HepG2 (cell line): Measurements from ENCODE around the gene MYL6B. TPM values are rescaled to one million over a fixed set of nuclear protein-coding genes. Genes with fewer than 3 reads are reported as not detected.
A peak's percentile ranks its signal among the peaks of the same experiment; 100 is the strongest.

Experiments
- ARID3A ChIP-seq: IDR thresholded peaks from 2 replicates; pipeline ENCODE4 v1.6.1; 2012; ENCODE audit warnings: low read depth, low read length, improper control_type of control experiment
- ATF6 ChIP-seq: sonication (generic); formaldehyde crosslinking; conservative IDR thresholded peaks from 2 replicates; pipeline ENCODE4 v1.4.0; 2020; ENCODE audit warnings: missing genetic modification reagents
- CHD4 ChIP-seq: fragments of 200-600 bp; sonication (generic); IDR thresholded peaks from 2 replicates; pipeline ENCODE4 v1.7.0; 2017; ENCODE audit warnings: mild to moderate bottlenecking, low read length, borderline replicate concordance
- CREB1 ChIP-seq, 2 experiments: fragments of 450-650 bp in 1 of 2; IDR thresholded peaks; 2 replicates each; pipeline ENCODE4 v1.6.1; 2016 to 2017; ENCODE audit warnings: control low read depth in 1 of 2, mild to moderate bottlenecking in 1 of 2, missing compliant biosample characterization in 1 of 2, missing genetic modification characterization in 1 of 2
- DMAP1 ChIP-seq: IDR thresholded peaks from 2 replicates; pipeline ENCODE4 v1.6.1; 2016
- EZH2 ChIP-seq: conservative IDR thresholded peaks from 2 replicates; pipeline ENCODE4 v1.6.1; 2012; ENCODE audit warnings: mild to moderate bottlenecking, low read depth, low read length, moderate library complexity
- KAT7 ChIP-seq: IDR thresholded peaks from 2 replicates; pipeline ENCODE4 v1.6.1; 2018; ENCODE audit warnings: borderline replicate concordance, missing compliant biosample characterization
- MIXL1 ChIP-seq: IDR thresholded peaks from 2 replicates; pipeline ENCODE4 v1.6.1; 2016
- POLR2AphosphoS5 ChIP-seq: IDR thresholded peaks from 2 replicates; pipeline ENCODE4 v1.6.1; 2012; ENCODE audit warnings: low read depth, low read length
- RBM22 ChIP-seq: fragments of 200-400 bp; formaldehyde crosslinking; optimal IDR thresholded peaks from 2 replicates; pipeline ENCODE3; 2017; ENCODE audit warnings: mild to moderate bottlenecking, low read length, moderate library complexity
- RFX3 ChIP-seq: IDR thresholded peaks from 2 replicates; pipeline ENCODE4 v1.6.1; 2016; ENCODE audit warnings: missing biosample characterization, missing genetic modification reagents
- SIN3B ChIP-seq: fragments of 150-350 bp; IDR thresholded peaks from 2 replicates; pipeline ENCODE4 v1.6.1; 2014; ENCODE audit warnings: low read length
- SIX4 ChIP-seq: sonication (generic); formaldehyde crosslinking; IDR thresholded peaks from 2 replicates; pipeline ENCODE4 v1.4.0; 2020; ENCODE audit warnings: missing genetic modification reagents
- SOX5 ChIP-seq: IDR thresholded peaks from 2 replicates; pipeline ENCODE4 v1.6.1; 2016; ENCODE audit warnings: borderline replicate concordance
- SP4 ChIP-seq: sonication (generic); formaldehyde crosslinking; IDR thresholded peaks from 2 replicates; pipeline ENCODE4 v1.8.1; 2023; ENCODE audit warnings: mild to moderate bottlenecking, missing genetic modification reagents
- TCF12 ChIP-seq, 2 experiments: fragments of 450-650 bp in 1 of 2; sonication (generic) in 1 of 2; formaldehyde crosslinking in 1 of 2; IDR thresholded peaks; 2 replicates each; pipeline versions ENCODE4 v1.6.1 to v1.8.0; 2017 to 2022; ENCODE audit warnings: antibody characterized with exemption in 1 of 2, mild to moderate bottlenecking in 1 of 2, missing genetic modification reagents in 1 of 2, moderate library complexity in 1 of 2
- TEAD2 ChIP-seq: sonication (generic); formaldehyde crosslinking; IDR thresholded peaks from 2 replicates; pipeline ENCODE4 v1.9.0; 2021; ENCODE audit warnings: missing genetic modification reagents
- THYN1 ChIP-seq: sonication (generic); formaldehyde crosslinking; IDR thresholded peaks from 2 replicates; pipeline ENCODE4 v1.8.1; 2023; ENCODE audit warnings: low read depth, mild to moderate bottlenecking, moderate library complexity, missing genetic modification reagents, borderline replicate concordance
- TSC22D2 ChIP-seq: sonication (generic); formaldehyde crosslinking; IDR thresholded peaks from 2 replicates; pipeline ENCODE4 v1.5.1; 2020; ENCODE audit warnings: missing genetic modification reagents, mild to moderate bottlenecking, borderline replicate concordance
- ZNF121 ChIP-seq: sonication (generic); formaldehyde crosslinking; IDR thresholded peaks from 2 replicates; pipeline ENCODE4 v1.5.0; 2020; ENCODE audit warnings: mild to moderate bottlenecking, missing genetic modification reagents
- ZNF234 ChIP-seq: sonication (generic); formaldehyde crosslinking; conservative IDR thresholded peaks from 2 replicates; pipeline ENCODE4 v1.5.1; 2020; ENCODE audit warnings: mild to moderate bottlenecking, missing genetic modification reagents
- ZNF275 ChIP-seq: sonication (generic); formaldehyde crosslinking; IDR thresholded peaks from 2 replicates; pipeline ENCODE4 v1.8.0; 2022; ENCODE audit warnings: missing genetic modification reagents, mild to moderate bottlenecking, inconsistent platforms, borderline replicate concordance
- ZNF292 ChIP-seq: sonication (generic); formaldehyde crosslinking; IDR thresholded peaks from 2 replicates; pipeline ENCODE4 v1.8.1; 2022; ENCODE audit warnings: mild to moderate bottlenecking, low read depth, missing genetic modification reagents, borderline replicate concordance
- ZNF510 ChIP-seq: sonication (generic); formaldehyde crosslinking; IDR thresholded peaks from 2 replicates; pipeline ENCODE4 v1.4.0; 2020; ENCODE audit warnings: low read depth, mild to moderate bottlenecking, missing genetic modification reagents
- ZNF616 ChIP-seq: sonication (generic); formaldehyde crosslinking; IDR thresholded peaks from 2 replicates; pipeline ENCODE4 v1.5.0; 2020; ENCODE audit warnings: low read depth, mild to moderate bottlenecking, missing genetic modification reagents
- ZNF776 ChIP-seq: sonication (generic); formaldehyde crosslinking; IDR thresholded peaks from 2 replicates; pipeline ENCODE4 v1.4.0; 2020; ENCODE audit warnings: mild to moderate bottlenecking, missing genetic modification reagents
- polyA plus RNA-seq, 8 experiments: library from polyadenylated mRNA; depleted of rRNA in 3 of 8; stranded (reverse) in 7 of 8; unstranded in 1 of 8; fragments of >200 nt; fragmentation: Illumina TruSeq in 4 of 8; extraction: Trizol in 4 of 8; gene quantifications; 2 replicates each; pipeline versions ENCODE4 v1.2.1 to v1.2.3, GENCODE V29; 2011 to 2016; ENCODE audit warnings: low read depth in 4 of 8, missing spikeins in 1 of 8, mixed read lengths in 1 of 8; ENCODE audit not compliant: insufficient read depth in 1 of 8
- total RNA-seq, 5 experiments: library from RNA; depleted of rRNA; stranded (reverse); fragments of >200 nt; fragmentation: Illumina TruSeq; extraction: Trizol; gene quantifications; 2 replicates each; pipeline ENCODE4 v1.2.3, GENCODE V29; 2016; ENCODE audit warnings: low read depth in 1 of 5

Gene MYL6B
- total and polyA plus RNA-seq, 2 of the 13 experiments (the other 11 are each of a cell fraction or from before 2014, with no cell fraction given): 75.7 to 88.7 TPM

GRCh38 chr12:56117778-56118687 is 34.4 kb upstream of the MYL6B start, which contains the start of gene ZC3H10 (continued):
- TF ChIP-seq EZH2 (no peak), SIX4 (CRISPR knock-in tag) (peak; percentile 80; the same call in 1 of the 2 replicates), DMAP1 (CRISPR knock-in tag) (peak; percentile 89), SP4 (CRISPR knock-in tag) (peak; percentile 93), SIN3B (peak; percentile 86), RBM22 (peak; percentile 100), ZNF234 (CRISPR knock-in tag) (no peak), TSC22D2 (CRISPR knock-in tag) (peak; percentile 63; the same call in 1 of the 2 replicates), ATF6 (CRISPR knock-in tag) (0 out of 2 replicates have a peak, but pooled peaks have one; percentile 65), CHD4 (no peak), THYN1 (CRISPR knock-in tag) (no peak), ZNF776 (CRISPR knock-in tag) (peak; percentile 50; the same call in 1 of the 2 replicates), KAT7 (peak; percentile 79; the same call in 1 of the 2 replicates), SOX5 (peak; percentile 81), TCF12 (IDR thresholded peaks at IDR 0.05) (no peak), TCF12 (CRISPR knock-in tag; IDR thresholded peaks at IDR 0.05) (peak; percentile 38; the same call in 1 of the 2 replicates), TEAD2 (CRISPR knock-in tag) (no peak), RFX3 (CRISPR knock-in tag) (peak; percentile 96), MIXL1 (CRISPR knock-in tag) (peak; percentile 86), ZNF510 (CRISPR knock-in tag) (no peak), ZNF292 (CRISPR knock-in tag) (no peak), POLR2AphosphoS5 (peak; percentile 95), ARID3A (0 out of 2 replicates have a peak, but pooled peaks have one; percentile 16), ZNF616 (CRISPR knock-in tag) (no peak), CREB1 (IDR thresholded peaks at IDR 0.05) (peak; percentile 99), CREB1 (CRISPR knock-in tag; IDR thresholded peaks at IDR 0.05) (peak; percentile 93), ZNF121 (CRISPR knock-in tag) (no peak), ZNF275 (CRISPR knock-in tag) (peak; percentile 70; the same call in 1 of the 2 replicates)
